ENCODE data around the gene CCT5.

- TF ChIP-seq, protein P1, sequence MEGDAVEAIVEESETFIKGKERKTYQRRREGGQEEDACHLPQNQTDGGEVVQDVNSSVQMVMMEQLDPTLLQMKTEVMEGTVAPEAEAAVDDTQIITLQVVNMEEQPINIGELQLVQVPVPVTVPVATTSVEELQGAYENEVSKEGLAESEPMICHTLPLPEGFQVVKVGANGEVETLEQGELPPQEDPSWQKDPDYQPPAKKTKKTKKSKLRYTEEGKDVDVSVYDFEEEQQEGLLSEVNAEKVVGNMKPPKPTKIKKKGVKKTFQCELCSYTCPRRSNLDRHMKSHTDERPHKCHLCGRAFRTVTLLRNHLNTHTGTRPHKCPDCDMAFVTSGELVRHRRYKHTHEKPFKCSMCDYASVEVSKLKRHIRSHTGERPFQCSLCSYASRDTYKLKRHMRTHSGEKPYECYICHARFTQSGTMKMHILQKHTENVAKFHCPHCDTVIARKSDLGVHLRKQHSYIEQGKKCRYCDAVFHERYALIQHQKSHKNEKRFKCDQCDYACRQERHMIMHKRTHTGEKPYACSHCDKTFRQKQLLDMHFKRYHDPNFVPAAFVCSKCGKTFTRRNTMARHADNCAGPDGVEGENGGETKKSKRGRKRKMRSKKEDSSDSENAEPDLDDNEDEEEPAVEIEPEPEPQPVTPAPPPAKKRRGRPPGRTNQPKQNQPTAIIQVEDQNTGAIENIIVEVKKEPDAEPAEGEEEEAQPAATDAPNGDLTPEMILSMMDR (IDR thresholded peaks at IDR 0.05): no peak
- no peak for TF ChIP-seq POLR2A (IDR thresholded peaks at IDR 0.05)
Observed at GRCh38 chr5:10266137-10266536, 16.1 kb downstream of the CCT5 start.

Measured in adrenal gland (tissue), 5 donors.